ENCODE data around the gene ADISSP.

Gene ADISSP

DNA sequence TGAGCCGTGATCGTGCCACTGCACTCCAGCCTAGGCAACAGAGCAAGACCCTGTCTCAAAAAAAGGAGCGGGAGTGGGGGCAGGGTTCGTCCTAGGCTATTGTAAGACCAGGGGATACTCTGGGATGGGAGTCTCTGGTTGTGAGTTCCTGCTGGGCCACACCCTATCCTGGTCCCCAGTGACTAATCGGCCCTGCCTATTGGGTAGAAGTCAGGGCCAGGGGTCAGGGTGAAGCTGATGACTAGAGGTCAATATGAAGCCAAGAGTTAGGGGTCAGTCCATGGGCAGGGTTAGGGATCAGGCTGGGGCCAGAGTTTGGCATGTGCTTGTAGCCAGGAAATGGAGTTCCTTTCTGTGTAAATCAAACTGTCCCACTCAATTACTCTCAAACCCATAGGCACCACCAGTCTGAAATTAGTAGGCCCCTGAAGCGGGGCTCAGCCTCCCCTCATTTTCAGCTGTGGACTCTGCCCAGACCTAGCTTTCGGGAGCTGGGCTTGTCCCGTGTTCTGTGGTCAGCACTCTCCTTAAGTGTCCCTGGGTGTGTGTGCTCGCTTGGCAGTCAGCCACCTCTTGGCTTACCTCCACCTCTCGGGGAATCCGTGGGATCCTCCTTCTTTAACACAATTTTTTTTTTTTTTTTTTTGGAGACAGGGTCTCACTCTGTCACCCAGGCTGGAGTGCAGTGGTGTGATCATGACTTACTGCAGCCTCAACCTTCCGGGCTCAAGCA, 33.3 kb downstream of the ADISSP start:
- DNase-seq: no peak

DNA sequence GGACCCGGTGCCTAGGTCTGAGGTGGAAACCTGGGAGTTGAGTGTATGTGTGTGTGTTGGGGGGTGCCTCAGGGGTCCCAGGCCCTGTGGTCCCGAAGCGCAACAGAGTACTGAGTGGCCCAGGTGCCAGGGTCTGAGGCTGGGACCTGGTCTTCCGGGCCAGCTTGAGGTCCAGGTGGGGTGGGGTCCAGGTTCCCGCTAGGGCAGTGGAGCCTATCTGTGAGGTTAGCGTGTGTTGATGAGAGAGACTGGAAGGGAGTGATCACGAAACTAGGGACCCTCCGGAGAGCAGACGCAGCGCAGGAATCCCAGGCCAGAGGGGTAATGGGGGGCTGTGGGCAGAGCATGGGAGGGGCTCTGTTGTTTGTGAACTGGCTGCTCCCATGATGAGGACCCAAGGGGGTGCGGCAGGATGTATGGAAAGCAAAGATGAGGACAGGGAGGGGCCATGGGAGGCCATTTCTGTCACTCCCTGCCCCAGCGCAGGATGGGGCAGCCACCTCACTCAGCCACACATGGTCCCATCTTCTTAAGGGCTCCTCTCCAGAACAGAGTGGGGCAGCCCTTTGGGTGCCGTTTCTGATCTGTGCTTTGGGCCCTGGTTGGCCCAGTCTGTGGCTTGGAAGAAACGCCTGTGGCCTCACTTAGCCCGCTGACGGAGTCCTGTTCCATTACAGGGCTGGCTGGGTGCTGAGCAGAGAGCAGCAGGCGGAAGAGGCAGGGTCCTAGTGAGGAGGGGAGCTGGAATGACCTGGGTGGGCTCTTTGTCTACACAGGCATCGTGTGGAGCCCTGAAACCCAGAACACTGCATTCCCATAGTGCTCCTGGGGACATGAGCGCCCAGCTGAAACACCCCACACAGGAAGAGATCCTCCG, 34.2 kb downstream of the ADISSP start:
- DNase-seq: no peak

GRCh38 chr20:3732327-3733118, 35.0 kb downstream of the ADISSP start, which contains the start of gene HSPA12B:
Gene HSPA12B (plus strand): TSS chr20:3732685. CDS start chr20:3738675, 5,990 bp downstream.
- DNase-seq: no peak

GRCh38 chr20:3731944-3732326, 35.6 kb downstream of the ADISSP start:
- DNase-seq: no peak

DNA sequence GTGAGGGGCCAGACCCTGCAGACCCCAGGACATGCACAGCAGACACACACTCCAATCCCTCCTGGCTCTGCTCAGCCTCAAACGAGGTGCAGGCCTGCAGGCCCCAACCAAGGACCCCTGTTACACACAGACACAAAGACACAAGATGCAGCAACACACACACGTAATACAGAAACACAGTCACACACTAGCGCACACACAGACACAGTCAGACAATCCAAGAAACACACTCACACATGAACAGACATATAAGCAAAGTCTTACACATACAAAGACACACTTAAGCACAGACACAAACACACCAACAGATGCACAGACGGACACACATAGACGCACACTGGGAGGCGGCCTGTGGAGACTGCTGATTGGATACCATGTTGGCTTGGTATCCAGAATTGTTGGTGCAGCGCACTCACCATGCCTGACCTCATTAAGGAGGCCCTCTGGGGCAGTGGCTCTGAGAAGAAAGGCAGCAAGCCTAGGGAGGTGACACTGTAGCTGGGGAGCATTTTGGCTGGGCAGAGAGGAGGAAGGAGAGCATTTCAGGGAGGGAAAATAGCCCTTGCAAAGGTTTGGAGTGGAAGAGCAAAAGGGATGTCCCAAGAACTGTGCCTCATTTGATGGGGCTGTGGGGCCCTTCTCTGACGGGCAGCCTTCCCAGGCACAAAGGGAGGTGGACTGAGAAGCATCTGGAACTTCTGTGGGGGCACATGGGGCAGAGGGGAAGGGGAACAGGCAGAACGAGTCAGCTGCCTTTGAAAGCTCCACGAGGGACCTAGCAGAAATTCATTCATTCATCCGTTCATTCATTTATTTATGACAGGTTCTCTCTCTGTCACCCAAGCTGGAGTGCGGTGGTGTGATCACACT, 36.5 kb downstream of the ADISSP start:
- DNase-seq: no peak

DNA sequence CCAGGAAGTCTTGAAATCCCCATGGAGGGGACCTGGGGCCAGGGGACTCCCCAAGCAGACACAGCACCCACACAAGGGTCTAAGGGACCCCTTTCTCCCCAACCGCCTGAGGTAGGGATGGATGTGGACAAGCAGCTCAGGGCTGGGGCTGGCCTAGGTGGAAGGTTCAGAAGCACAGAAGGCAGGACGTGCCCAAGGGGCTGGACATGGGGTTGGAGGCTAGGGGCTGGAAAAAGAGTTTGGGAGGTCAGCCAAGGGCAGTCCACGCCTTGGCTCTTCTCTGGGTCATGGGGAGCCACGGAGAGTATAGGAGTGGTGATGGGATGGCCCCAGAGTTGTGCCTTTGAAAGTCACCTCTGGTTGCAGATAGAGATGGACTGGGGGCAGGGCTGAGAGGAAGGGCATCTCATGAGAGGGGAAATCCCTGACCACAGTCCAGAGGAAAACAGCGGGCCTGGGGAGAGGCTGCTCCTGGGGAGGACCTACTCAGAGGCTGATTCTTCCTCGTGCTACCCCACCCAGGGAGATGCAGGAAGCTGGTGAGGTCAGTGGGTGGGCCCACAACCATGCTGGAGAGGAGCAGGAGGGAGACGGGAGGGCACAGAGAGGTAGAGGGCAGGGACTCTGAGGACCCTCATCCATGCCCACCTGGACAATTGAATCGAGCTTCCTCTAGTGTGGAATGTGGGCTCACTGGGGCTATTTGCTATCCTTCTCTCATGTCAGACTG, 37.6 kb downstream of the ADISSP start:
- no peak for DNase-seq

- DNase-seq: no peak
Measured at GRCh38 chr20:3729378-3729777, 38.2 kb downstream of the ADISSP start.

DNA sequence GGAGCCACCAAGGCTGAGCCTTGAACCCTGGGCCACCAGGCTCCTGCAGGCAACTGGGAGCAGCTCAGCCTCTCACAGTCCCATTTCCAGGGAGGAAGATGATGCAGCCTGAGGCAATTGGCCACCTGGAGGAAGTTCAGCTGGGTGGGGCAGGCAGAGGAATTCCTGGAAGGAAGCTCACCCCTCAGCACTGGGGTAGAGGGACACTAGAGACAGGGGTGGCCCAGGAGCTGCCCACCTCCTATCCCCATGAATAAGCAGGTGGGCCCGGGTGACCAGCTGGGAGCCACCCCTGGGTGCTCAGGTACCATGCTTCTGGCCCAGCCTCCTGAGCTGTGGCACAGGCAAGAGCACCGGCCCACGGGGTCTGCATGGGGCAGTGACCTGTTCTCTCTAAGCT, 38.7 kb downstream of the ADISSP start:
- no peak for DNase-seq

- no peak for DNase-seq
Measured at GRCh38 chr20:3728354-3728753, 39.2 kb downstream of the ADISSP start.

DNA sequence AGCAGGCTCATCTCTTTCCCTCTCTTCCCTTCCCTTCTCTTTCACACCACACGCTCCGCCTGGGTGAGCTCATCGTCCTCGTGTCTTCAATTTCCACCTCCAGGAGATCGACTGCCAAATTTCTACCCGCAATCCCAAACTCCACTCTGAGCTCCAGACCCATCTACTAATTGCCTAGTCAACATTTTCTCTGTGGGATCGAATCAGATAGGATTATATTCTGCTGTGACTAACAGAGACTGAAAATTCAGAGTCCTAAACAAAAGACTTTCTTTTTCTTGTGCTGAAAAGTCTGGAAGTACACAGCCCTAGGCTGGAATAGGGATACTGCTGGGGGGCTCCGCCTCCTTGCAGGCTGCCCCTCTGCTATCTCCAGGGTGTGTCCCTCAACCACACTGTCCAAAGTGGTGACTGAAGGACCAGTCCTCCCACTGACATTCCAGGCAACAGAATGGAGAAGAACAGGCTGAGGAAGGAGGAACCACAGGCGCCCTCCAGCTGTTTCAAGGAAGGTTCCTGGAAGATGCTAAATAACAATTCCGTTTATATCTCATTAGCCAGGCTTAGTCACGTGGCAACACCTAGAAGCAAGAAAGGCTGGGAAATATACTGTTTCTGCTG, 40.0 kb downstream of the ADISSP start:
- DNase-seq: peak; percentile 56

DNA sequence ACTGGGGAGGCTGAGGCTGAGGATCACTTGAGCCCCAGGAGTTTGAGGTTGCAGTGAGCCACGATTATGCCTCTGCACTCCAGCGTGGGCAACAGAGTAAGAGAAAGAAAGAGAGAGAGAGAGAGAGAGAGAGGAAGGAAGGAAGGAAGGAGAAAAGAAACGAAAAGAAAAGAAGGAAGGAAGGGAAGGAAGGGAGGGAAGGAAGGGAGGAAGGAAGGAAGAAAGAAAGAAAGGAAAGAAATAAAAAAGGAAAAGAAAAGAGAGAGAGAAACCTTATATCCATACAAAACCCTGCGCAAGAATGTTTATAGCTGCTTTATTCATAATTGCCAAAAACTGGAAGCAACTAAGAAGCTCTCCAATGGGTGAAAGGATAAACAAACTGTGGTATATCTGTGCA, 43.2 kb downstream of the ADISSP start:
- DNase-seq: no peak

- no peak for DNase-seq
Measured at GRCh38 chr20:3723284-3723683, 44.3 kb downstream of the ADISSP start.

- no peak for DNase-seq
Measured at GRCh38 chr20:3721912-3722311, 45.6 kb downstream of the ADISSP start.

- no peak for DNase-seq
Measured at GRCh38 chr20:3720626-3721025, 46.9 kb downstream of the ADISSP start.

- no peak for DNase-seq
Measured at GRCh38 chr20:3720068-3720467, 47.5 kb downstream of the ADISSP start.

DNA sequence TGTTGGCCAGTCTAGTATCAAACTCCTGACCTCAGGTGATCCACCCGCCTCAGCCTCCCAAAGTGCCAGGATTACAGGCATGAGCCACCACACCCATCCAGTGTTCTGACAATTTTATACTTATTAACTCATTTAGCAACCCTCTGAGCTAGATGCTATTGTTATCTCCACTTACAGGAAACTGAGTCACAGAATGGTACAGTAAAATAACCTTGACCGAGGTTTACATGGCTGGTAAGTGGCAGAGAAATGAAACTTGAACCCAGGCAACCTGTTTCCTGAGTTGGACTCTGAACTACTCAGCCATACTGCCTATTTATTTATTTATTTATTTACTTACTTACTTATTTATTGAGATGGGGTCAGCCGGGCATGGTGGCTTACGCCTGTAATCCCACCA, 48.5 kb downstream of the ADISSP start:
- no peak for DNase-seq

DNA sequence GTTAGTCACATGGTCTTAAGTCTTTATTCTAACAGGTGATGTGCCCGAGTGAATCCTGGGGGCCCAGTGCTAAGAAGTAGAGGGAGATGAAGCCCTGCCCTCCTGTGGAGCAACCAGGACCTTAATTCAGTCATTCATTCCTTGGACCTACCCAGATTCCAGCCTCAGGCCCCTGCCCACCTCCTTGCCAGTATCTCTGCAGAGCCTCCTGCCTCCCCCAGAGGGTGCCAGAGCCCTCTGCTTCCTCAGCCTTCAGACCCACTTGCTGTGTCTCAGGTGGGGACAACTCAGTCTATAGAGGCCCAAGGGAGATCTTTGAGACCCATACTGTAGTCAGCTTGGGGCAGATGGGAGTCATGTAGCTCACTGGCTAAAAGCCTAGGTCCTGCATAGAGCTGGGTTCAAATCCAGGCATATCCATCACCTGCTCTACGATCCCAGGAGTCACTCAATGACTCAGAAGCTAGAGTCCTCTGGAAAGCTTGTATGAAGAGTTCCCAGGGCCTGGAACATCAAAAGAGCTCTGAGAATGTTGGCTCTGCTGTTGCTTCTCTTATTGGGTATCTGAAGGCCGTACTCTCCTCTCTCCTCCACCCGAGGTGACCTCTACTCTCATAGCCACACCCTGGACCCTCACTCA, 51.2 kb downstream of the ADISSP start:
- DNase-seq: peak; percentile 48

- no peak for DNase-seq
Measured at GRCh38 chr20:3714092-3714491, 53.5 kb downstream of the ADISSP start.

- no peak for DNase-seq
Measured at GRCh38 chr20:3712279-3712873, 55.2 kb downstream of the ADISSP start, which contains the start of gene SIGLEC1. Gene SIGLEC1 (minus strand): TSS chr20:3712600. CDS start chr20:3707128, 5,472 bp downstream.

GRCh38 chr20:3711484-3711941, 56.0 kb downstream of the ADISSP start:
- no peak for DNase-seq
